MCF 10A (cell line): ENCODE measurements around the gene LRRC58. TPM values are rescaled to one million over a fixed set of nuclear protein-coding genes. Genes with fewer than 3 reads are reported as not detected.
A peak's percentile ranks its signal among the peaks of the same experiment; 100 is the strongest.

Experiments
- BruUV-seq: library from RNA; stranded (reverse); fragments of 400-500 nt; replicated peaks from 2 replicates; lab custom pipeline; 2021; lab: Mats Ljungman, UMichigan
- CTCF ChIA-PET: fragments of 300-600 bp; sonication (Branson Sonifier 250); formaldehyde crosslinking; extraction: SDS; loops from one replicate; lab custom pipeline; 2021; ENCODE audit warnings: antibody characterized with exemption, inconsistent platforms; lab: Yijun Ruan, JAX
- POLR2A ChIA-PET: fragments of 300-600, 350-650 bp; sonication (Branson Sonifier 250); formaldehyde crosslinking; extraction: SDS; loops from one replicate; lab custom pipeline; 2020; ENCODE audit warnings: antibody characterized with exemption, inconsistent platforms; lab: Yijun Ruan, JAX
- DNase-seq: peaks from one replicate; pipeline ENCODE4 v3.0.0-alpha.2; 2018; ENCODE audit not compliant: unreplicated experiment
- H3K27ac Mint-ChIP-seq: one replicate; pipeline ENCODE4 v1.8.0; 2022; ENCODE audit warnings: mild to moderate bottlenecking, low read depth, mixed read lengths; ENCODE audit not compliant: unreplicated experiment
- H3K27me3 Mint-ChIP-seq: one replicate; pipeline ENCODE4 v1.8.0; 2022; ENCODE audit warnings: mixed read lengths; ENCODE audit not compliant: insufficient read depth, unreplicated experiment
- H3K36me3 Mint-ChIP-seq: one replicate; pipeline ENCODE4 v1.8.0; 2022; ENCODE audit warnings: mild to moderate bottlenecking, moderate library complexity, mixed read lengths; ENCODE audit not compliant: insufficient read depth, unreplicated experiment
- H3K4me1 Mint-ChIP-seq: one replicate; pipeline ENCODE4 v1.8.0; 2022; ENCODE audit warnings: mixed read lengths; ENCODE audit not compliant: insufficient read depth, unreplicated experiment
- H3K4me3 Mint-ChIP-seq: one replicate; pipeline ENCODE4 v1.8.0; 2022; ENCODE audit warnings: mild to moderate bottlenecking, moderate library complexity, mixed read lengths; ENCODE audit not compliant: unreplicated experiment
- H3K9me3 Mint-ChIP-seq: one replicate; pipeline ENCODE4 v1.8.0; 2022; ENCODE audit warnings: mixed read lengths; ENCODE audit not compliant: unreplicated experiment
- intact Hi-C: fragments of 100-400 bp; cut with micrococcal nuclease; formaldehyde crosslinking; loops from 2 replicates; pipeline ENCODE4 v1.14.1; 2022
- total RNA-seq: library from RNA; stranded (reverse); gene quantifications from 2 replicates; pipeline ENCODE4 v1.2.3, GENCODE V29; 2022
- TF ChIP-seq, protein P1 (sequence below): fragments of 200-600 bp; IDR thresholded peaks from one replicate; pipeline ENCODE4 v1.8.0; 2022; ENCODE audit warnings: antibody characterized with exemption, mild to moderate bottlenecking; ENCODE audit not compliant: unreplicated experiment

LRRC58 gene
- total RNA-seq, 1 experiment from 2014 or later: 25.8 TPM

DNA sequence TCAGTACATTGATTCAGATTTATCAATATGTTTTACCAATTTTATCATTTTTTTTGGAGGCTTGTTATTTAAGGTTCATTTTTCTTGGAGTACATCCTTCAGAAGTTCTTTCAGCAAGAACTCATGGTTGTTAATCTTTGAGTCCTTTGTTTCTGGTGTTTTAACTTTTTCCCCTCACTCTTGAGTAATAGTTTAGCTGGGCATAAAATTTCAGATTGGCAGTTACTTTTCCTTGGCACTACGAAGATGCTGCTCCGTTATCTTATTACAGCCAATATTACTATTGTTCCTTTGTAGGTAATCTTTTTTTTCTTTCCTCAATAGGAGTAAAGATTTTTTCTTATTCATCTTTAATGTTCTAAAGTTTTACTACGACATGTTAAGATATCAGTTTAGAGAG, 9.8 kb downstream of the LRRC58 start:
- TF ChIP-seq, protein P1, sequence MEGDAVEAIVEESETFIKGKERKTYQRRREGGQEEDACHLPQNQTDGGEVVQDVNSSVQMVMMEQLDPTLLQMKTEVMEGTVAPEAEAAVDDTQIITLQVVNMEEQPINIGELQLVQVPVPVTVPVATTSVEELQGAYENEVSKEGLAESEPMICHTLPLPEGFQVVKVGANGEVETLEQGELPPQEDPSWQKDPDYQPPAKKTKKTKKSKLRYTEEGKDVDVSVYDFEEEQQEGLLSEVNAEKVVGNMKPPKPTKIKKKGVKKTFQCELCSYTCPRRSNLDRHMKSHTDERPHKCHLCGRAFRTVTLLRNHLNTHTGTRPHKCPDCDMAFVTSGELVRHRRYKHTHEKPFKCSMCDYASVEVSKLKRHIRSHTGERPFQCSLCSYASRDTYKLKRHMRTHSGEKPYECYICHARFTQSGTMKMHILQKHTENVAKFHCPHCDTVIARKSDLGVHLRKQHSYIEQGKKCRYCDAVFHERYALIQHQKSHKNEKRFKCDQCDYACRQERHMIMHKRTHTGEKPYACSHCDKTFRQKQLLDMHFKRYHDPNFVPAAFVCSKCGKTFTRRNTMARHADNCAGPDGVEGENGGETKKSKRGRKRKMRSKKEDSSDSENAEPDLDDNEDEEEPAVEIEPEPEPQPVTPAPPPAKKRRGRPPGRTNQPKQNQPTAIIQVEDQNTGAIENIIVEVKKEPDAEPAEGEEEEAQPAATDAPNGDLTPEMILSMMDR: no peak
- intact Hi-C loops: no loop called here
- Mint-ChIP-seq H3K9me3 (peaks cover 14% of the 10 kb centered on the region), H3K27me3 (no peaks in the 10 kb centered on the region), H3K36me3 (peaks cover 38% of the 10 kb centered on the region), H3K4me1 (peaks cover 20% of the 10 kb centered on the region), H3K4me3 (no peak overlapping the region), H3K27ac (no peak overlapping the region)
- no peak for DNase-seq
- POLR2A ChIA-PET: interaction anchor here (2.6 kb wide), 1 partner anchor 10 kb away, joined by 18 read pairs; the partner anchor contains the start of gene LRRC58
- CTCF ChIA-PET: interaction anchor here (0.6 kb wide), 1 partner anchor 9 kb away, joined by 3 read pairs; no protein-coding TSS in a partner anchor
- no TSS peak for BruUV-seq

GRCh38 chr3:120338517-120338916, 10.6 kb downstream of the LRRC58 start:
- POLR2A ChIA-PET: interaction anchor here (0.7 to 1.4 kb wide), 2 partner anchors 10 to 490 kb away, joined by 3 to 4 read pairs; no protein-coding TSS in a partner anchor
- H3K27me3 Mint-ChIP-seq: no peaks in the 10 kb centered on the region
- peaks cover 40% of the 10 kb centered on the region for H3K36me3 Mint-ChIP-seq
- peak overlapping the region; percentile 58 for H3K27ac Mint-ChIP-seq
- TF ChIP-seq, protein P1: no peak
- intact Hi-C loops: no loop called here
- H3K9me3 Mint-ChIP-seq: peaks cover 14% of the 10 kb centered on the region
- BruUV-seq: no TSS peak
- CTCF ChIA-PET: interaction anchor here (1.5 kb wide), 1 partner anchor 51 kb away, joined by 3 read pairs; no protein-coding TSS in a partner anchor
- H3K4me1 Mint-ChIP-seq: peaks cover 20% of the 10 kb centered on the region
- DNase-seq: no peak
- H3K4me3 Mint-ChIP-seq: no peak overlapping the region

GRCh38 chr3:120332646-120333045, 16.5 kb downstream of the LRRC58 start:
- POLR2A ChIA-PET: interaction anchor here (2.6 kb wide), 1 partner anchor 16 kb away, joined by 22 read pairs; the partner anchor contains the start of gene LRRC58
- BruUV-seq: no TSS peak
- Mint-ChIP-seq H3K4me3 (no peak overlapping the region), H3K36me3 (peaks cover 60% of the 10 kb centered on the region), H3K27ac (no peak overlapping the region), H3K27me3 (no peaks in the 10 kb centered on the region), H3K9me3 (no peaks in the 10 kb centered on the region), H3K4me1 (peaks cover 8% of the 10 kb centered on the region)
- CTCF ChIA-PET: interaction anchor here (1.1 to 2.7 kb wide), 4 partner anchors 16 to 88 kb away, joined by 3 to 9 read pairs (median 4); partner anchors contain the start of gene LRRC58
- TF ChIP-seq, protein P1: no peak
- intact Hi-C loops: no loop called here
- DNase-seq: no peak

- DNase-seq: no peak
- Mint-ChIP-seq H3K27me3 (no peaks in the 10 kb centered on the region), H3K36me3 (peaks cover 61% of the 10 kb centered on the region), H3K4me1 (peaks cover 4% of the 10 kb centered on the region), H3K4me3 (no peak overlapping the region), H3K27ac (no peak overlapping the region), H3K9me3 (no peaks in the 10 kb centered on the region)
- TF ChIP-seq, protein P1: no peak
- intact Hi-C loops: no loop called here
- POLR2A ChIA-PET: interaction anchor here (2.6 kb wide), 1 partner anchor 18 kb away, joined by 22 read pairs; the partner anchor contains the start of gene LRRC58
- no TSS peak for BruUV-seq
- CTCF ChIA-PET: no interaction called here
These were observed 18.1 kb downstream of the LRRC58 start for GRCh38 chr3:120331076-120331475.
